DMS153 (cell line): Measurements from ENCODE around the gene SLC15A2.
"Not testable (repeated sequence)": the region's sequence is repeated elsewhere in the genome, so short reads cannot be mapped to it uniquely, and the experiment has no call there.

Experiments
- DNase-seq: peaks from one replicate; lab custom pipeline; 2025; lab: John Stamatoyannopoulos, UW

Gene SLC15A2, protein sequence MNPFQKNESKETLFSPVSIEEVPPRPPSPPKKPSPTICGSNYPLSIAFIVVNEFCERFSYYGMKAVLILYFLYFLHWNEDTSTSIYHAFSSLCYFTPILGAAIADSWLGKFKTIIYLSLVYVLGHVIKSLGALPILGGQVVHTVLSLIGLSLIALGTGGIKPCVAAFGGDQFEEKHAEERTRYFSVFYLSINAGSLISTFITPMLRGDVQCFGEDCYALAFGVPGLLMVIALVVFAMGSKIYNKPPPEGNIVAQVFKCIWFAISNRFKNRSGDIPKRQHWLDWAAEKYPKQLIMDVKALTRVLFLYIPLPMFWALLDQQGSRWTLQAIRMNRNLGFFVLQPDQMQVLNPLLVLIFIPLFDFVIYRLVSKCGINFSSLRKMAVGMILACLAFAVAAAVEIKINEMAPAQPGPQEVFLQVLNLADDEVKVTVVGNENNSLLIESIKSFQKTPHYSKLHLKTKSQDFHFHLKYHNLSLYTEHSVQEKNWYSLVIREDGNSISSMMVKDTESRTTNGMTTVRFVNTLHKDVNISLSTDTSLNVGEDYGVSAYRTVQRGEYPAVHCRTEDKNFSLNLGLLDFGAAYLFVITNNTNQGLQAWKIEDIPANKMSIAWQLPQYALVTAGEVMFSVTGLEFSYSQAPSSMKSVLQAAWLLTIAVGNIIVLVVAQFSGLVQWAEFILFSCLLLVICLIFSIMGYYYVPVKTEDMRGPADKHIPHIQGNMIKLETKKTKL

DNA sequence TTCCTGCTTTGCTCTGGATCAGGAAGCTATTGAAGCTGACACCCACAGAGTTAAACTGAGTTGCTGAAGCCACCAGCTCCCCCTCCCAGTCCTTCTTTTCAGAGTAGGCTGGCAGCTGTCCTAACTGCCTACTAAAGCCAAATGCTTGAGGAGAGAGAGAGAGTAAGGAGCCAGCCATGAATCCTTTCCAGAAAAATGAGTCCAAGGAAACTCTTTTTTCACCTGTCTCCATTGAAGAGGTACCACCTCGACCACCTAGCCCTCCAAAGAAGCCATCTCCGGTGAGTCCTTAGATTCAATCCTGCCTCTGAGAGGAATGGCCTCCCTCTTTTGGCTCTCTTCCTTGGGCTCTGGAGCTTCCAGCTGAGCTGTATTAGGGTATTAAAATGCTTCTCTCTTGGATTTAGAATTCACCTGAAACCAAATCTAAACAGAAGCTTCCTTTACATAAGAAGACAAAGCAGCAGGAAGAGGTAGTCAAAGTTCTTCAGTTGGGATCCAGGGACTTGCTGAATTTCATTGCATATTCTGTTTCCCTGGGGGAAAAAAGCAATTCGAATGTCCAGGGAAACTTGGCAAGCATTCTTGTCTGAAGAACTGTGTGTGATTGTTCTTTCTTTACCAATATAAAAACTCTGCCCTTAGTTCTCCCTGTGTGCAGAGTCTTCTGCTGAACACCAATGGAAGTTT, at the start of gene SLC15A2:
Gene SLC15A2, plus strand, starts transcription at position 101 of the 690 bp plus-strand sequence. Its CDS starts 76 bp downstream, at position 177.
- DNase-seq = no peak

DNA sequence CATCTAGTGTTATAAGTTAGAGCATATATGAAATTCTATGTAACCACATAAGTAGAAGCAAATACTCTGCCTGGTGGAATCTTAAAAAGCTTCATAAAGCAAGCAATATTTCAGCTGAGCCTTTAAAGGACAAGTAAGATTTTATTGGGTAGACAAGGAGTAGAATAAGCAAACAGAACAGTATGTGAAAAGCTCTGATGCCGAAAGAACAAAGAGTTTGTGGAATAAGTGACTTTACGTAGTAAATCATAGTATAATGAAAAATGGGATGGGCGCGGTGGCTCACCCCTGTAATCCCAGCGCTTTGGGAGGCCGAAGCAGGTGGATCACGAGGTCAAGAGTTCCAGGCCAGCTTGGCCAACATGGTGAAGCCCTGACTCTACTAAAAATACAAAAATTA, 49.3 kb upstream of the SLC15A2 start:
- DNase-seq = no peak

DNA sequence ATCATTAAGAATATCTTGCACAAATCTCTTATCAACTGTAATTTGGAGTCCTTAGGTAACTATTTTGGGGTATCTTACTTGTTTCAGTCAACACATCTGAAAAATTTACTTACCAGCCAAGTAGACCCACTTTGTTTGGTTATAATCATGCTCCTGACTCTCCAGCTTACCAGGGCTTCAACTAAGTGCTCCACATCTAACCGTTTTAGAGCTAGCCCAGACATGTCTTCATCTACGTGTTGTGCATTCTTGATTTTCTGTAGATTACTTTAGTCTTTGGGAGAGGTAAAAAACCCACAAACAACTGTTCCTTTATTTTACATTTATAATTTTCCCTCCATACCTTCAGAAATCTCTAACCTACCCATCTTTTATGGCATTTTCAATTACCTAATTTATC, 41.9 kb upstream of the SLC15A2 start:
- DNase-seq = no peak

DNA sequence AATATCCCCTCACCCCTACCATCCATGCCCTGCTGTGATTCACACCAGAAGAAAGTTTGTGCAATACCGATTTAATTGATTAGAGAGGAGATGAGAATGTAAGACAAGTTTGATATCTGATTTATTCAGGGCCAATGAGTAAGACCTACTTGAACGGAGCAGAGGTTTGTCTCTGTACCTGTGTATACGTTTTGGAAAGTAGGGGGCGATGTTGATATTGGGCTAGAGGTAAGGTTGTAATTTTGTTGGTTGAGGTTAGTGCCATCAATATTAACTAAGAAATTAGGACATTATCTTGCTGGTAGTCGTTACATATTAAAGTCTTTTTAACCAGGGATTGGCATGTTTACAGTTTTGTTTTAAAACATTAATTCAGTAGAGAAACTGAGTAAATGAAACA, 38.6 kb upstream of the SLC15A2 start:
- DNase-seq = no peak

DNA sequence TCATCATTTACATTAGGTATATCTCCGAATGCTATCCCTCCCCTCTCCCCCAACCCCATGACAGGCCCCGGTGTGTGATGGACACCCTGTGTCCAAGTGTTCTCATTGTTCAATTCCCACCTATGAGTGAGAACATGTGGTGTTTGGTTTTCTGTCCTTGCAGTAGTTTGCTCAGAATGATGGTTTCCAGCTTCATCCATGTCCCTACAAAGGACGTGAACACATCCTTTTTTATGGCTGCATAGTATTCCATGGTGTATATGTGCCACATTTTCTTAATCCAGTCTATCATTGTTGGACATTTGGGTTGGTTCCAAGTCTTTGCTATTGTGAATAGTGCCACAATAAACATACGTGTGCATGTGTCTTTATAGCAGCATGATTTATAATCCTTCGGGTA, 36.4 kb upstream of the SLC15A2 start:
- DNase-seq = not testable (repeated sequence)

DNA sequence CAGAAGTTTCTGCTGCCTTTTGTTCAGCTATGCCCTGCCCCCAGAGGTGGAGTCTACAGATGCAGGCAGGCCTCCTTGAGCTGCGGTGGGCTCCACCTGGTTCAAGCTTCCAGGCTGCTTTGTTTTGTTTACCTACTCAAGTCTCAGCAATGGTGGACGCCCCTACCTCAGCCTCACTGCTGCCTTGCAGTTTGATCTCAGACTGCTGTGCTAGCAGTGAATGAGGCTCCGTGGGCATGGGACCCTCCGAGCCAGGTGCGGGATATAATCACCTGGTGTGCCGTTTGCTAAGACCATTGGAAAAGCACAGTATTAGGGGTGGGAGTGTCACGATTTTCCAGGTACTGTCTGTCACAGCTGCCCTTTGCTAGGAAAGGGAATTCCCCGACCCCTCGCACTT, 31.0 kb upstream of the SLC15A2 start:
- not testable (repeated sequence) for DNase-seq

DNA sequence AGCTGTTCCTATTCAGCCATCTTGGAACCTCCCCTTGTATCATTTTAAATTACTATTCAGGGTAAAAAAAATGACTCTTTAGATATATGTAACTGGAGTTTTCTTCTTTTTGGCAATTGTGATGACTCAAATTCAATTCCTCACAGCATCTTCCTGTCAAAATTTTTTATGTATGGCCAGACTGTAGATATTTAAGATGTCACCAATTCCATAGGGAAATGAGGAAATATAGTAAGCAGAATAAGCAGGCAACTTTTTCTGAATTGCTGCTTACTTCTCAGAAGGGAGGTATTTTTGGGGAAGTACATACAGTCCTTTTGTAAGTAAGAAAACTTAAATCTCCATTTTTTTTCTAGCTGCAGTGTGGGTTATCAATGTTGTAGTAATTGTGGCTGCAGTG, 30.4 kb upstream of the SLC15A2 start:
- DNase-seq = no peak

DNA sequence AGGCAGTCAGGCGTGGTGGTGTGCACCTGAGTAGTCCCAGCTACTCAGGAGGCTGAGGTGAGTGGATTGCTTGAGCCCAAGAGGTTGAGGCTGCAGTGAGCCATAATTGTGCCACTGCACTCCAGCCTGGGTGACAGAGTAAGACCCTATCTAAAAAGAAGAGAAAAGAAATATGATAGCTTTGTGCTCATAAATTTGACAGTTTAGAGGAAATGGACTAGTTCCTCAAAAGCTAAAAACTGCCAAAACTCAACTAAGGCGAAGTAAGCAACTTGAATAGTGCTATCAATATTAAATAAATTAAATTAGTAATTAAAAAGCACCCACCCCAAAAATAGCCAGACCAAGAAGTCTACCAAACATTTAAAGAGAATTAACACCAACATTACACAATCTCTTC, 24.5 kb upstream of the SLC15A2 start:
- DNase-seq = no peak

DNA sequence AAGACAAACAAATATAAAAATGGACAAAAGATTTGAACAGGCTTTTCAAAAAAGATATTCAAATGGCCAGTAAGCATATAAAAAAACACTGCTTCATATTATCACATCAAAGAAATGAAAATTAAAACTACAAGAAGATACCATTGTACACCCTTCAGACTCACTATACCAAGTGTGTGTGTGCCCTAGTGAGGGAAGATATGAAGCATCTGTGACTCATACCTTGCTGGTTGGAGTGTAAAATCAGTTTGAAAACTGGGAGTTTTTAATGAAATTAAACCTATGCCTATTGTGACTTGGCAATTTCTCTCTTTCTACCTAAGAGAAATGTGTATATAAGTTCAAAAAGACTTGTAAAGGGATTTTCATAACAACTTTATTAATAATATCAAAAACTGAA, 23.5 kb upstream of the SLC15A2 start:
- DNase-seq = no peak

DNA sequence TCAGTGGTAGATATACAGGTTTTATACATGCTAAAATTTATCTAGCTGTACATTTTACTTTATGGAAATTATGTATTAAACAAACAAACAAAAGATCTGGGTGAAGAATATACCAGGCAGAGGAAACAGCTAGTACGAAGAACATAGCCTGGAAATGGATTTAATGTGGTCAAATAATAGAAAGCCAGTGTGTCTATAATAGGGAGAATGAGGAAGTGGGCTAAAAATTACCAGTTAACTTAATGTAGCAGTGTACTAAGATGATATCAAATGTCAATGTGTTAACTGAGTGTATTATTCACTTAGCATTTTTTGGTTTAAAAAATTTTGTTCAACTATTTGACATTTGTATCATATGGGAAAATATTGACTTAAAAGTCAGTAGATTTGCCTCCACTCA, 22.8 kb upstream of the SLC15A2 start:
- DNase-seq = peak; percentile 37

DNA sequence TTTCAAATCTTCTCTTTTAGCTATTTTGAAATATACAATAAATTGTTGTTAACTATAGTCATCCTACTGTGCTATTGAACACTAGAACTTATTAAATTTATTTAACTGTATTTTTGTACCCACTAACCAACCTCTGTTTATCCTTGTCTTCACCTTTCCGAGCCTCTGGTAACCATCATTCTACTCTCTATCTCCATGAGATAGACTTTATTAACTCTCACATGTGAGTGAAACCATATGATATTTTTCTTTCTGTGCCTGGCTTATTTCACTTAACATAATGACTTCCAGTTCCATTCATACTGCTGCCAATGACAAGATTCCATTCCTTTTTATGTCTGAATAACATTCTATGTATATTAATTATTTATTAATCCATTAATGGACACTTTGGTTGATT, 15.8 kb upstream of the SLC15A2 start:
- DNase-seq = no peak

DNA sequence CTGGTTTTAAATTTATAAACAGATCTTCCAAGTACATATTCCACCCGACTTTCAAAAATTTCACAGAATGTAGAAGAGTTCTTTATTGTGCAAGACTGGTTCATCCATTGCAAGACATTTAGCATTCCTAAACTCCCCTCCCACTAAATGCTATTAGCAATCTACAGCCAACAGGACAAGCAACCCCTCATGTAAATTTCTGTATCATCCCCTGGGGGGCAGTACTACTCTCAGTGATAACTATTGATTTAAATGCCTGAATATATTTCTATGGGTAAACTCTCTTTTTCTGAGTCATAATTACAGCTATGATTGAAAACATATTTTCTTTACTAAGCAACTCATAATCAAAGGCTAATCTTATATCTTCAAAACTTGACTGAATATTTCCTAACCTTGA, 10.7 kb upstream of the SLC15A2 start:
- peak; percentile 7 for DNase-seq

DNA sequence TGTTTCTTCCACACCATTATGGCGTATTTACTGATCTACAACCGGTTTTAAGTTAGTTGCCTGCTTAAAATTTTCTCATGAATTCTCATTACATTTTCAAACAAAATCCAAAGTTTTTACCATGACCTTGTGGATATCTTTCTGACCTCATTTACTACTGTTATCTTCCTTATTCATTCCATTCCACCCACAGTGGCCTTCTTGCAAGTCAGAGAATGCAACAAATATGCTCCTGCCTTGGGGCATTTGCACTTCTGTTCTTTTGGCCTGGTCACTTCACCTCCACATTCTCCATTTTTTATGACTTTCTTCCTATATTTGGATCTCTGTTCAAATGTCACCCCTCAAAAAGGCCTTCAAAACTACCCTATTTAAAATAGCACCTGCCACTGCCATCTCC, 8.8 kb upstream of the SLC15A2 start:
- DNase-seq = no peak

DNA sequence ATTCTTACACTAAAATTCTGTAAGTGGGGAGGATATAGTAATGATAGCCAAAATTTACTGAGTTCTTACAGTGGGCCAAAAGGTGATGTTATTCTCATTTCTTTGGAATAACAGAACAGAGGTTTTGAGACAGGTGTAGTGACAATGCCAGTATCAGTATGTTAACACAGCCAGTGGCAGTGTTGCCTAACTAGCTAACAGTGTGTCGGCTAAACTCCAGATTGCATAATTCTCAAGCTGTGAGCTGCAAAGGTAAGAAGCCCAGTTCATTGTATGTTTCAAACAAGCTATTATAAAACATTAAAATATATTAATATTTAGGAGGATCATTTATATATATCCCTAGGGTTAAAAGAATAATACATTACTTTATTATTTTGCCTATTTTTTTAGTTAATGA, 920 bp downstream of the SLC15A2 start:
- DNase-seq = no peak

DNA sequence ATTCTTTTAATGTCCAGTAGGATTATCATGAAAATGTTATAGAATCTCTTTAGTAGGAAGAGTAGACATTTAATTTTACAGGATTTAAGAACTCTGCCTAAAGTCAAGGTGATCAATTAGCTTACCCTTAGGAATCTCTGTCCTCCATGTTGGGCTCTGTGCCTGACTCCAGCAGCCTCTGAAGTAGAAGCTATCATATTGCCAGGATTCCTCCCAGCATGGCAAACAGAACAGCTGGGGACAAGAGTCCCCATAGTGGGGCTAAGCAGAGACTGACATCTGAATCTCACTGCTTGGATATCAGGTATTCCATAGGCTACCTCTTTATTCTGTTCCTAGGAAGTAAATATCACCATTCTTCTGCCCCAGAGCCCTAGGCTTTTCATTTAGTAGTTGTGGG, 1.5 kb downstream of the SLC15A2 start:
- DNase-seq = no peak

DNA sequence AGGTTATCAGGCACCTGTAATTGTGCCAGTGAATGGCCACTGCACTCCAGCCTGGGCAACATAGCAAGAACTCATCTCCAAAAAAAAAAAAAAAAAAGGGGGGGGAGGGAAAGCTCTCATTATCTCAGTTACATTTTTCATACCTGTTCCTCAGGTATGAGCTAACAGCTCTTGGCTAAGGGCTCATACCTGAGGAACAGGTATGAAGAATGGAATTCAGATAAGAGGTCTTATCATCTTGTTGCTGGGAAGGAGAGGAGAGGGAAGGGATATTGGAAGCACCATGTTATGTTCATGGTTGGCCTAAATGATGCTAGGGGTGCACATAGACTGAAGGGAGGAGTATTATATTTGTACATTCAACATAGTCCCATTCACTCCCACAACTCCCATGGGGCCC, 2.6 kb downstream of the SLC15A2 start:
- DNase-seq = no peak

DNA sequence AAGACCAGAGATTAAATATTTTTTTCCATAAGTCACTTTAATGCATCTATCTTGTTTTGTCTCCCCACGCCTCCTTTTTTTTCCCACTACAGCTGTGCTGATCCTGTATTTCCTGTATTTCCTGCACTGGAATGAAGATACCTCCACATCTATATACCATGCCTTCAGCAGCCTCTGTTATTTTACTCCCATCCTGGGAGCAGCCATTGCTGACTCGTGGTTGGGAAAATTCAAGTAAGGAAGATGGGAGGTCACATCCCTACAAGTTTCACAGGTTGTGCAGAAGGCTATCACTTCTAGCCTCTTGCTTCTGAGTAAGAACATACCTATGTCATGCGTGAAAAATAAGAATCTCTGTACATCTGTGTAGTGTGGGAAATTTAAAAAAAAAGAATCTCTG, 3.1 kb downstream of the SLC15A2 start:
- no peak for DNase-seq

DNA sequence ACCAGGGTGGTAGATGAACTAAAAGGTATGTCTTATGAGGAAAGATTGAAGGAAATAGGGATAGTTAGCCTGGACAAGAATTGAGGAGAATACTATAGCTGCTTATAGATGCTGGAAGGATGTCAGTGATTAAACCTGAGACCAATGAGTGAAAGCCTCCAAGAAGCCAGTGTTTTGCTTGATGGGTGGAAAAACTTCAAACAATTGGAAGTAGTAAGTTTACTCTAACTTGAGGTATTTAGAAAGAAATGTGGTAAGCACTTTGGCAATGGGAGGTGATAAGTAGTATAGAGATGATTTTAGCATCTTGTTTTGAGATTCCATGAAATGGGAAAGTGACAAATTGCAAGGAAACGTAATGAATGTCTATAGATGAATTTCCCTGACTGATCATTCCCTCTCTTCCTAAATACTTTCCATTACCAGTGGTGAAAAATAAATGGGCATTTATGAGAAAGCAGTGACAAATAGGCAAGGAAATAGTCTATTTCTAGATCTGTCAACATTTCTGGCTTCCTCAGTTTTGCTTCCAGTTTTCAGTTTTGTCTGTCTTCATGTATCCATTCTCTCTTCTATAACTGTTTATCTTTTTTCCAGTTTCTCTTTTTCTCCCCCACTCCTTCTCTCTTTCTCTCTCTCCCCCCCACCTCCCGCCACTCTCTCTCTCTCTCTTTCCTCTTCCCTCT, 19.2 kb downstream of the SLC15A2 start:
- DNase-seq = no peak

DNA sequence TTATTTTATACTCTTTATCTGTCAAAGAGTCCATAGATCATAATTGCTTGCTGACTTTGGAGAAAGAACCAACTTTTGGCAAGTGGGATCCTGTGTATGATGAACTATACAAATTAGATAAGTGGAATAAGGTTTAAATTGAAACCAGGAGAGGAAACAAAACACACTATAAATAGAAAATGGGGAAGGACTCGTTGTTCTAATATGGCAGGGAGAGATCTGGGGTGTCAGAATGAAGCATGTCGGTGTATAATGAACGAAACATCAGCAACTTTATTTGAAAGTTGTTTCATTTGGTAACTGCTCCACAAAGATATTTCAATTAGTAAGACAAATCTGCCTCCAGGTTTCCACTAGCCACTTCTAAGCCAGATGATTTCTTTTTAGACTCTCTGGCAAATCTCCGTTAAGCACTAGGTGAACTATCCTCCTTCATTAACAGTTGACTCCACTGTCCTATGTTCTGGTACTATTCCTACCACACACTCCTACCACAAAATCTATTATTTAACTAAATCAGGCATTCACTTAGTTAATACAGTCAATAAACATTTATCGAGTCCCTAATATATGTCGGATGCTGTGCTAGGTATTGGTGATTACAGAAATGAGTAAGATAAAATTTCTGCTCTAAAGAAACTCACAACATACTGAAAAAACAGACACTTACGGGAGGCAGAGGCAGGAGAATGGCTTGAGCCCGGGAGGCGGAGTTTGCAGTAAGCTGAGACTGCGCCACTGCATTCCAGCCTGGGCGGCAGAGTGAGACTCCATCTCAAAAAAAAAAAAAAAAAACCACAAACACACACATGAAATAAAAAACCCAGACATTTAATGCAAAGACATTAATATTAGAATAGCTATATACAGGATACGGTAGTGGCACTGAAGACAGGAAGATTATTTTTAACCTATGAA, 20.1 kb downstream of the SLC15A2 start:
- no peak for DNase-seq

DNA sequence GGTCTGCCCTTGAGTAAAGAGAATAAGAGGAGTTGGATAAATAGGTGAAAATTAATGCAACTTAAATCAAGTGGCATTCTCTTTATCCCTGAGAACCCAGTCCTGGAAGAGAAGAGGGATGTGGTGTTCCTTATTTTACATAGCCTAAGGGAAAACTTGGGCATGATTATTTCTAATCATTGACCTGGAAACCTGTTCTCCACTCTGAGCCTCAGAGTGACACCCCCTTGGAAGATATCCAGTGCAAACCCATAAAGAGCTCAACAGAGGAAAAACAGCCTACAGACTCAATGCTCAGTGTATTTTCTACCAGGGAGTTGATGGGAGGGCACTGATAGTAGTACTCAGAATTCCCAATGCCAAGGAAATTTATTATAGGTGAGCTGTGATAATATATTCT, 22.0 kb downstream of the SLC15A2 start:
- DNase-seq = no peak

DNA sequence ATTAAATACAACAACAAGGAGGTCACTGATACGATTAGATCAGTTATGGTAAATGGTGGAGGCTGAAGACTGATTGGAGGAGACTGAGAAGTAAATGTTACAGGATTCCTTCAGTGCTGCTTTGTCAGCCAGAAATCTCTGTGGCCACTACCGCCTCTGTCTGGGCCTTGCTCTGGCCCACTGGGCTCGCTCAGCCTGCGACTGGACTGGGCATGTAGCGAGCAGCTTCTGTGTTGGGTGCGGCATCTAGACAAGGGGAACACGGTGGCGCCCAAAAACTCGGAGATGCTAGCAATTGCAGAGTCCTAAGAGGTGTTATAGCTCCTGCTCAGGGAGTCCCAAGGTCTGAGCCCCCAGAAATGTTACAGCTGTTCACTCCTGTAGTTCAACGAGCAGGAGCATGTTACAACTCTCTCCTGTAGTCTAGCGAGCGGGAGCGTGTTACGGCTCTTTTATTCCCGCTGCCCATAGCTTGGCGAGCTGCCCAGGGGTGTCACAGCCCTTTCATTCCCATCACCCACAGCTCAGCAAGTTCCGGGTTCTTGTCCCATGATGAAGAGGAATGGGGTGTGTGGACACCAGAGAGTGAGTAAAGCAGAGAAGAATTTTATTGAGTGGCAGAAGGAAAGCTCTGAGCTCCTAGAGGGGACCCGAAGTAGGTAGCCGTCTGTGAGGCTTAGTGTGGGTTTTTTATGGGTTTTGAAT, 24.7 kb downstream of the SLC15A2 start:
- no peak for DNase-seq
